Activated B cell treated with CpG ODN at 0.5 μM for 24 hours (primary cell): Measurements from ENCODE around the gene MUC2. TPM values are rescaled to one million over a fixed set of nuclear protein-coding genes. Genes with fewer than 3 reads are reported as not detected.

Experiments used
- ATAC-seq: fragments of 200-7000 bp; cut with Tn5 transposase; one replicate; pipeline ENCODE4 v1.10.0; 2021; ENCODE audit warnings: low read depth, mild to moderate bottlenecking, moderate library complexity
- CTCF ChIA-PET: fragments of 350-600 bp; sonication (Branson Sonifier 250); formaldehyde crosslinking; loops from one replicate; lab custom pipeline; 2021; ENCODE audit warnings: antibody characterized with exemption; lab: Charles Lee
- POLR2A ChIA-PET: fragments of 350-600 bp; sonication (Branson Sonifier 250); formaldehyde crosslinking; loops from one replicate; lab custom pipeline; 2021; ENCODE audit warnings: antibody characterized with exemption; lab: Charles Lee
- DNase-seq: peaks from one replicate; pipeline ENCODE4 v3.0.0; 2022
- H3K27ac Mint-ChIP-seq: one replicate; pipeline ENCODE4 v1.8.0; 2020; ENCODE audit warnings: mixed read lengths
- H3K27me3 Mint-ChIP-seq: one replicate; pipeline ENCODE4 v1.8.0; 2021; ENCODE audit warnings: mixed read lengths
- H3K36me3 Mint-ChIP-seq: one replicate; pipeline ENCODE4 v1.8.0; 2021; ENCODE audit warnings: low read depth, mixed read lengths
- H3K4me1 Mint-ChIP-seq: one replicate; pipeline ENCODE4 v1.8.0; 2021; ENCODE audit warnings: mixed read lengths
- H3K4me3 Mint-ChIP-seq: one replicate; pipeline ENCODE4 v1.8.0; 2020; ENCODE audit warnings: mild to moderate bottlenecking, mixed read lengths
- H3K9me3 Mint-ChIP-seq: one replicate; pipeline ENCODE4 v1.8.0; 2020; ENCODE audit warnings: mixed read lengths
- intact Hi-C: fragments of 100-400 bp; cut with micrococcal nuclease; formaldehyde crosslinking; loops from one replicate; pipeline ENCODE4 v1.15.1; 2024
- total RNA-seq: library from RNA; stranded (reverse); gene quantifications from 2 replicates; pipeline ENCODE4 v1.2.3, GENCODE V29; 2022
- TF ChIP-seq, protein P1 (sequence below): fragments of 200-600 bp; IDR thresholded peaks from one replicate; pipeline ENCODE4 v1.8.0; 2022; ENCODE audit warnings: antibody characterized with exemption, mild to moderate bottlenecking

MUC2 gene
- total RNA-seq, 1 donor from 2014 or later, result not detected

DNA sequence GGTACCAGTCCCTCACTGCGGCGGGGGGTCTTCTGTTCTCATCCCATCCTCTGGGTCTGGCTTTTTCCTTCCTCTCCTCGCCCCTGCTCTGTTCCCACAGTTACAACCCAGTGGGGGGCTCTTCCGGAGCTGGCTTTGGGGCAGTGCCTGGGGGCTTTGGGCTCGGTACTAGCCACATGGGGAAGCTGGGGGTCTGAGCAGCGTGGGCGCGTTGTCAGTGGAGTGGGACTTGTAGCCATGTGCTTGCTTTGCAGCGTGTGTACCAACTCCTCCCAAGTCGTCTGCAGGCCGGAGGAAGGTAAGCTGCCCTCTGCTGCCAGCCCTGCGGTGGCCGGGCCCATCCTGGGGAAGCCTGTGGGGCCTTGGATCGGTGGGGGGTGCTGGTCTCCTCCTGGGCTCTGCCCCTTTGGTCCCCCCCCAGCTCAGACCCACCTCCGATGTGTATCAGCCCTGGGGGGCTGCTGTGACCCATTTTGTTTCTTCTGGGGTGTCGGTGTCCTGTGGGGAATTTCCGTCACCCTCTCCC is 17.5 kb downstream of the MUC2 start:
- CTCF ChIA-PET, result no interaction called here
- Mint-ChIP-seq H3K4me1 (no peaks in the 10 kb centered on the region), H3K27ac (no peak overlapping the region), H3K36me3 (no peaks in the 10 kb centered on the region), H3K27me3 (no peaks in the 10 kb centered on the region), H3K9me3 (no peaks in the 10 kb centered on the region), H3K4me3 (no peak overlapping the region)
- intact Hi-C loops, result no loop called here
- DNase-seq (no peak), ATAC-seq (no peak)
- POLR2A ChIA-PET, result no interaction called here
- TF ChIP-seq, protein P1, sequence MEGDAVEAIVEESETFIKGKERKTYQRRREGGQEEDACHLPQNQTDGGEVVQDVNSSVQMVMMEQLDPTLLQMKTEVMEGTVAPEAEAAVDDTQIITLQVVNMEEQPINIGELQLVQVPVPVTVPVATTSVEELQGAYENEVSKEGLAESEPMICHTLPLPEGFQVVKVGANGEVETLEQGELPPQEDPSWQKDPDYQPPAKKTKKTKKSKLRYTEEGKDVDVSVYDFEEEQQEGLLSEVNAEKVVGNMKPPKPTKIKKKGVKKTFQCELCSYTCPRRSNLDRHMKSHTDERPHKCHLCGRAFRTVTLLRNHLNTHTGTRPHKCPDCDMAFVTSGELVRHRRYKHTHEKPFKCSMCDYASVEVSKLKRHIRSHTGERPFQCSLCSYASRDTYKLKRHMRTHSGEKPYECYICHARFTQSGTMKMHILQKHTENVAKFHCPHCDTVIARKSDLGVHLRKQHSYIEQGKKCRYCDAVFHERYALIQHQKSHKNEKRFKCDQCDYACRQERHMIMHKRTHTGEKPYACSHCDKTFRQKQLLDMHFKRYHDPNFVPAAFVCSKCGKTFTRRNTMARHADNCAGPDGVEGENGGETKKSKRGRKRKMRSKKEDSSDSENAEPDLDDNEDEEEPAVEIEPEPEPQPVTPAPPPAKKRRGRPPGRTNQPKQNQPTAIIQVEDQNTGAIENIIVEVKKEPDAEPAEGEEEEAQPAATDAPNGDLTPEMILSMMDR, result no peak

GRCh38 chr11:1092919-1093318 is 18.2 kb downstream of the MUC2 start:
- ATAC-seq (no peak), DNase-seq (no peak)
- Mint-ChIP-seq H3K27ac (no peak overlapping the region), H3K36me3 (no peaks in the 10 kb centered on the region), H3K9me3 (no peaks in the 10 kb centered on the region), H3K27me3 (no peaks in the 10 kb centered on the region), H3K4me3 (no peak overlapping the region), H3K4me1 (no peaks in the 10 kb centered on the region)
- POLR2A ChIA-PET, result no interaction called here
- TF ChIP-seq, protein P1, result no peak
- CTCF ChIA-PET, result no interaction called here
- intact Hi-C loops, result no loop called here

DNA sequence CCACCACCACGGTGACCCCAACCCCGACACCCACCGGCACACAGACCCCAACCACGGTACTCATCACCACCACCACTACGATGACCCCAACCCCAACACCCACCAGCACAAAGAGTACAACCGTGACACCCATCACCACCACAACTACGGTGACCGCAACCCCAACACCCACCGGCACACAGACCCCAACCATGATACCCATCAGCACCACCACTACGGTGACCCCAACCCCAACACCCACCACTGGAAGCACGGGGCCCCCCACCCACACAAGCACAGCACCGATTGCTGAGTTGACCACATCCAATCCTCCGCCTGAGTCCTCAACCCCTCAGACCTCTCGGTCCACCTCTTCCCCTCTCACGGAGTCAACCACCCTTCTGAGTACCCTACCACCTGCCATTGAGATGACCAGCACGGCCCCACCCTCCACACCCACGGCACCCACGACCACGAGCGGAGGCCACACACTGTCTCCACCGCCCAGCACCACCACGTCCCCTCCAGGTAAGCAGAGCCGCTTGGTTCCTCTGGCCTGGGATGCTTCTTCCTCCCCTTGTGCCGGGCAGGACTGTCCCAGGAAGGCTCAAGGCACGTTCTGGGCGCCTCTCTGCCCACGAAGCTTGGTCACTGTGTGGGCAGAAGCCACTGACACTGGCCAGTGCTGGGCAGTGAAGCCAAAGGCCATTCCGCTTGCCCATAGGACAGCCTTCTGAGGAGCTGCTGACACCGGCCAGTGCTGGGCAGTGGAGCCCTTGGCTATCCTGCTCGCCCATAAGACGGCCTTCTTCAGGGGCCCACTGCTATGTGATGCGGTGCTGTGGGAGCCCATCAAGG is 25.1 kb downstream of the MUC2 start:
- Mint-ChIP-seq H3K36me3 (no peaks in the 10 kb centered on the region), H3K27me3 (no peaks in the 10 kb centered on the region), H3K27ac (no peak overlapping the region), H3K9me3 (no peaks in the 10 kb centered on the region), H3K4me1 (no peaks in the 10 kb centered on the region), H3K4me3 (no peak overlapping the region)
- POLR2A ChIA-PET, result no interaction called here
- TF ChIP-seq, protein P1, result no peak
- ATAC-seq (no peak), DNase-seq (no peak)
- intact Hi-C loops, result no loop called here
- CTCF ChIA-PET, result no interaction called here

- DNase-seq (no peak), ATAC-seq (no peak)
- CTCF ChIA-PET, result no interaction called here
- intact Hi-C loops, result no loop called here
- H3K4me3 Mint-ChIP-seq, result no peak overlapping the region
- no peaks in the 10 kb centered on the region for H3K27me3 Mint-ChIP-seq
- H3K36me3 Mint-ChIP-seq, result no peaks in the 10 kb centered on the region
- POLR2A ChIA-PET, result no interaction called here
- TF ChIP-seq, protein P1, result no peak
- H3K27ac Mint-ChIP-seq, result no peak overlapping the region
- H3K4me1 Mint-ChIP-seq, result no peaks in the 10 kb centered on the region
- H3K9me3 Mint-ChIP-seq, result no peaks in the 10 kb centered on the region
Measured at GRCh38 chr11:1100417-1101245, 26.0 kb downstream of the MUC2 start.
